Fibroblast of skin of left quadriceps (primary cell): ENCODE data around the gene RABGGTA.
"Not testable (repeated sequence)": the region's sequence is repeated elsewhere in the genome, so short reads cannot be mapped to it uniquely, and the experiment has no call there.

Source experiments
- DNase-seq, 2 experiments: peaks; one replicate each; pipeline ENCODE4 v3.0.0-alpha.2; 2013; ENCODE audit warnings: low read depth in 2 of 2

Gene RABGGTA

GRCh38 chr14:24219080-24219479 lies 52.3 kb downstream of the RABGGTA start:
- DNase-seq: no peak

- not testable (repeated sequence) for DNase-seq
Observed at GRCh38 chr14:24216876-24217275, 54.5 kb downstream of the RABGGTA start.

GRCh38 chr14:24216345-24216699 lies 55.1 kb downstream of the RABGGTA start:
- no peak for DNase-seq
